ENCODE measurements around the gene TUBA8. TPM values are rescaled to one million over a fixed set of nuclear protein-coding genes. Genes with fewer than 3 reads are reported as not detected.

Gene TUBA8
- total RNA-seq, 1 experiment from 2014 or later = 1.9 TPM

- H3F3A ChIP-seq (ENCODE audit: low read length, unreplicated experiment) = no peaks in the 10 kb centered on the region
- H3K4me3 ChIP-seq (ENCODE audit: low read length) = no peak overlapping the region
- no peak overlapping the region for H3K9ac ChIP-seq (ENCODE audit: low read length)
- H2AFZ ChIP-seq (ENCODE audit: low read length) = no peak overlapping the region
- no peaks in the 10 kb centered on the region for H3K9me3 ChIP-seq (ENCODE audit: low read length)
- ATAC-seq (no peak), DNase-seq (no peak)
- CTCF ChIA-PET = no interaction called here
- no peaks in the 10 kb centered on the region for H3K79me2 ChIP-seq (ENCODE audit: low read length)
- H3K9me2 ChIP-seq (replicated peaks; ENCODE audit: low read length) = no peaks in the 10 kb centered on the region
- H3K27ac ChIP-seq (ENCODE audit: low read length) = no peak overlapping the region
- no TSS peak for BruUV-seq (replicated peaks)
- POLR2A ChIA-PET (ENCODE audit: unreplicated experiment) = no interaction called here
- H3K27me3 ChIP-seq (ENCODE audit: low read length) = no peaks in the 10 kb centered on the region
- peaks cover 5% of the 10 kb centered on the region; the same call in 1 of the 2 replicates for H3K36me3 ChIP-seq (ENCODE audit: low read depth, low read length)
- H3K4me2 ChIP-seq (ENCODE audit: low read length) = no peak overlapping the region
- no peaks in the 10 kb centered on the region for H4K20me1 ChIP-seq (ENCODE audit: low read length)
- intact Hi-C loops (cut with micrococcal nuclease) = no loop called here
- H3K4me1 ChIP-seq (ENCODE audit: insufficient read depth, low read length) = 0 out of 2 replicates have a peak, but pooled peaks cover 6% of the 10 kb centered on the region
- no peak for TF ChIP-seq CTCF (conservative IDR thresholded peaks at IDR 0.05; ENCODE audit: low read depth, low read length)
- TF ChIP-seq EZH2phosphoT487 (IDR thresholded peaks at IDR 0.05; ENCODE audit: borderline replicate concordance, low read length) = no peak
- no peak for TF ChIP-seq EZH2 (IDR thresholded peaks at IDR 0.05; ENCODE audit: low read length, unreplicated experiment)
Measured at GRCh38 chr22:18091916-18092526, 18.6 kb upstream of the TUBA8 start.

GRCh38 chr22:18093661-18094060 lies 16.9 kb upstream of the TUBA8 start:
- TF ChIP-seq EZH2phosphoT487 (IDR thresholded peaks at IDR 0.05; ENCODE audit: borderline replicate concordance, low read length) (no peak), CTCF (conservative IDR thresholded peaks at IDR 0.05; ENCODE audit: low read depth, low read length) (no peak), EZH2 (IDR thresholded peaks at IDR 0.05; ENCODE audit: low read length, unreplicated experiment) (no peak)
- intact Hi-C loops (cut with micrococcal nuclease) = loop anchor here (2.0 kb wide), 1 partner anchor 49 kb away; no protein-coding TSS in a partner anchor
- CTCF ChIA-PET = no interaction called here

More at GRCh38 chr22:18093661-18094060, 16.9 kb upstream of the TUBA8 start:
- Histone ChIP-seq H3F3A (ENCODE audit: low read length, unreplicated experiment) (no peaks in the 10 kb centered on the region), H3K4me1 (ENCODE audit: insufficient read depth, low read length) (0 out of 2 replicates have a peak, but pooled peaks cover 6% of the 10 kb centered on the region), H4K20me1 (ENCODE audit: low read length) (no peaks in the 10 kb centered on the region), H3K36me3 (ENCODE audit: low read depth, low read length) (no peaks in the 10 kb centered on the region), H3K9me2 (replicated peaks; ENCODE audit: low read length) (no peaks in the 10 kb centered on the region), H3K79me2 (ENCODE audit: low read length) (no peaks in the 10 kb centered on the region), H3K9ac (ENCODE audit: low read length) (no peak overlapping the region), H3K9me3 (ENCODE audit: low read length) (no peaks in the 10 kb centered on the region), H2AFZ (ENCODE audit: low read length) (no peak overlapping the region), H3K4me2 (ENCODE audit: low read length) (no peak overlapping the region), H3K27me3 (ENCODE audit: low read length) (no peaks in the 10 kb centered on the region), H3K4me3 (ENCODE audit: low read length) (no peak overlapping the region), H3K27ac (ENCODE audit: low read length) (no peak overlapping the region)
- no peak for ATAC-seq
- no TSS peak for BruUV-seq (replicated peaks)
- no peak for DNase-seq
- POLR2A ChIA-PET (ENCODE audit: unreplicated experiment) = no interaction called here
